ENCODE measurements around the gene MED15.
"Not testable (repeated sequence)": the region's sequence is repeated elsewhere in the genome, so short reads cannot be mapped to it uniquely, and the experiment has no call there.

Gene MED15

GRCh38 chr22:20532256-20532993 is 25.0 kb downstream of the MED15 start:
- no peak for DNase-seq

- DNase-seq, result no peak
These were observed 25.9 kb downstream of the MED15 start for GRCh38 chr22:20533095-20533878.

- no peak for DNase-seq
These were observed 26.5 kb downstream of the MED15 start for GRCh38 chr22:20533879-20534265.

- no peak for DNase-seq
These were observed 29.3 kb downstream of the MED15 start for GRCh38 chr22:20536590-20537324.

GRCh38 chr22:20537325-20537756 is 29.9 kb downstream of the MED15 start:
- DNase-seq, result no peak

GRCh38 chr22:20537983-20538382 is 30.6 kb downstream of the MED15 start:
- DNase-seq, result no peak

- DNase-seq, result not testable (repeated sequence)
These were observed 31.5 kb downstream of the MED15 start for GRCh38 chr22:20538875-20539274.

- DNase-seq, result no peak
These were observed 34.6 kb downstream of the MED15 start for GRCh38 chr22:20542055-20542454.

GRCh38 chr22:20542736-20543135 is 35.3 kb downstream of the MED15 start:
- no peak for DNase-seq

GRCh38 chr22:20545318-20545634 is 37.9 kb downstream of the MED15 start:
- not testable (repeated sequence) for DNase-seq

GRCh38 chr22:20545681-20546521 is 38.5 kb downstream of the MED15 start:
- DNase-seq, result no peak

GRCh38 chr22:20546541-20546950 is 39.1 kb downstream of the MED15 start:
- no peak for DNase-seq

- DNase-seq, result no peak
These were observed 39.6 kb downstream of the MED15 start for GRCh38 chr22:20547029-20547428.

- no peak for DNase-seq
These were observed 41.4 kb downstream of the MED15 start for GRCh38 chr22:20548806-20549205.

GRCh38 chr22:20549232-20549841 is 41.9 kb downstream of the MED15 start:
- DNase-seq, result peak; percentile 28

GRCh38 chr22:20550057-20550817 is 42.8 kb downstream of the MED15 start:
- no peak for DNase-seq

GRCh38 chr22:20550851-20551744 is 43.7 kb downstream of the MED15 start:
- DNase-seq, result no peak

- peak; percentile 8 for DNase-seq
These were observed 44.5 kb downstream of the MED15 start for GRCh38 chr22:20551805-20552442.

- no peak for DNase-seq
These were observed 45.3 kb downstream of the MED15 start for GRCh38 chr22:20552443-20553401.
